ENCODE measurements around the gene SREBF1.

Gene SREBF1

GRCh38 chr17:17831208-17832031 lies 5.4 kb downstream of the SREBF1 start:
- DNase-seq (ENCODE audit: low spot score) (no peak), ATAC-seq (ENCODE audit: low read depth) (no peak)
- H3K27ac ChIP-seq (ENCODE audit: poor library complexity, severe bottlenecking): peak overlapping the region; percentile 10
- H3K36me3 ChIP-seq (ENCODE audit: low read depth): peaks cover 72% of the 10 kb centered on the region
- peaks cover 23% of the 10 kb centered on the region for H3K4me1 ChIP-seq (ENCODE audit: insufficient read depth, poor library complexity, severe bottlenecking)
- no peaks in the 10 kb centered on the region for H3K9me3 ChIP-seq (ENCODE audit: severe bottlenecking)
- H3K27me3 ChIP-seq (ENCODE audit: insufficient read depth, poor library complexity, severe bottlenecking): no peaks in the 10 kb centered on the region
- no peak overlapping the region for H3K4me3 ChIP-seq (ENCODE audit: severe bottlenecking)
- TF ChIP-seq CTCF (IDR thresholded peaks at IDR 0.05; ENCODE audit: poor library complexity, severe bottlenecking): no peak

- peaks cover 70% of the 10 kb centered on the region for H3K36me3 ChIP-seq (ENCODE audit: low read depth)
- H3K27me3 ChIP-seq (ENCODE audit: insufficient read depth, poor library complexity, severe bottlenecking): no peaks in the 10 kb centered on the region
- ATAC-seq (ENCODE audit: low read depth) (no peak), DNase-seq (ENCODE audit: low spot score) (no peak)
- no peak overlapping the region for H3K4me3 ChIP-seq (ENCODE audit: severe bottlenecking)
- H3K4me1 ChIP-seq (ENCODE audit: insufficient read depth, poor library complexity, severe bottlenecking): peaks cover 28% of the 10 kb centered on the region
- H3K27ac ChIP-seq (ENCODE audit: poor library complexity, severe bottlenecking): peak overlapping the region; percentile 3
- no peaks in the 10 kb centered on the region for H3K9me3 ChIP-seq (ENCODE audit: severe bottlenecking)
- TF ChIP-seq CTCF (IDR thresholded peaks at IDR 0.05; ENCODE audit: poor library complexity, severe bottlenecking): no peak
Measured at GRCh38 chr17:17830740-17831207, 6.0 kb downstream of the SREBF1 start.

- no peak for DNase-seq (ENCODE audit: low spot score)
- ATAC-seq (ENCODE audit: low read depth): no peak
- peaks cover 28% of the 10 kb centered on the region for H3K4me1 ChIP-seq (ENCODE audit: insufficient read depth, poor library complexity, severe bottlenecking)
- H3K27ac ChIP-seq (ENCODE audit: poor library complexity, severe bottlenecking): peak overlapping the region; percentile 3
- H3K4me3 ChIP-seq (ENCODE audit: severe bottlenecking): no peak overlapping the region
- TF ChIP-seq CTCF (IDR thresholded peaks at IDR 0.05; ENCODE audit: poor library complexity, severe bottlenecking): no peak
- H3K27me3 ChIP-seq (ENCODE audit: insufficient read depth, poor library complexity, severe bottlenecking): no peaks in the 10 kb centered on the region
- peaks cover 64% of the 10 kb centered on the region for H3K36me3 ChIP-seq (ENCODE audit: low read depth)
- no peaks in the 10 kb centered on the region for H3K9me3 ChIP-seq (ENCODE audit: severe bottlenecking)
Measured at GRCh38 chr17:17830269-17830567, 6.6 kb downstream of the SREBF1 start.

DNA sequence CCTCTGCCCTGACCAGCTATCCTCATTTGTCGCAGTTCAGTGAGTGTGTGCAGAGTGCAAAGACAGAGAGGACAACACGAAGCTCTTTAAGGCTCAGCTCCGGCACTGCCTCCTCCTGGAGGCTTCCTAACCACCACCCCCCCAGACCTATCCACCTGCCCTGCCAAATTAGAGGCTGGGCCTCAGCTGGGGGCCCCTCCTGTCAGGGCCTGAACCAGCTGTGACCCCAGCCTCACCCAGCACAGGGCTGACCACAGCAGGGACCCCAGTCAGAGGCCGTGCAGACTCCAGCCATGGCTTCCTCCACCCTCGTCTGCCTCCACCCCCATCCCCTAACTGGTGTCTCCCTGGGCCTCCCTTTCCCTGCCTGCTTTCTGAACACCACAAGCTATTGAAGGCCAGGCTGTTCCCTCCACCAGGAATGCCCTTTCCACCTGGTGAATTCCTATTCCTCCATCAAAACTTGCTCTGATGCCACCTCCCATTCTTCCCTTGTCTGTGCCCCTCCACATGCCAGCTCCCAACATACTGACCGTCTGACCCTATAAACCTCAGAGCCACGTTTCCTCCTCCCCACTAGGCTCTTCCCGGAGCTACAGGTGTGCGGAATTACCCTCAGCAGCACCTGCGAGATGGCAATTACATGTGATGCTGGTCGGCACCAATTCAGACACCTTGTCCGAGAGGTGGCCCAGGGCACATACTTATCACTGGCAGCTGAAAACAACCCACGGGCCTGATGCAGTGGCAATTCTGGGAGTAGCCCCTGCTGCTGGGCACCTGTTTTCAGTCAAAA lies 8.8 kb downstream of the SREBF1 start:
- TF ChIP-seq CTCF (IDR thresholded peaks at IDR 0.05; ENCODE audit: poor library complexity, severe bottlenecking): no peak
- Histone ChIP-seq H3K4me1 (ENCODE audit: insufficient read depth, poor library complexity, severe bottlenecking) (peaks cover 32% of the 10 kb centered on the region), H3K4me3 (ENCODE audit: severe bottlenecking) (no peak overlapping the region), H3K27me3 (ENCODE audit: insufficient read depth, poor library complexity, severe bottlenecking) (no peaks in the 10 kb centered on the region), H3K27ac (ENCODE audit: poor library complexity, severe bottlenecking) (peak overlapping the region; percentile 94), H3K36me3 (ENCODE audit: low read depth) (peaks cover 48% of the 10 kb centered on the region), H3K9me3 (ENCODE audit: severe bottlenecking) (no peaks in the 10 kb centered on the region)
- ATAC-seq (ENCODE audit: low read depth) (no peak), DNase-seq (ENCODE audit: low spot score) (no peak)

All from RWPE2 (cell line).